HG03159 (cell line): ENCODE data around the gene ZNF10.

ENCODE experiments used
- ATAC-seq: cut with Tn5 transposase; IDR thresholded peaks from one replicate; pipeline ENCODE4 v1.9.1; 2021; ENCODE audit warnings: mild to moderate bottlenecking, moderate library complexity; ENCODE audit not compliant: unreplicated experiment

The ZNF10 gene

DNA sequence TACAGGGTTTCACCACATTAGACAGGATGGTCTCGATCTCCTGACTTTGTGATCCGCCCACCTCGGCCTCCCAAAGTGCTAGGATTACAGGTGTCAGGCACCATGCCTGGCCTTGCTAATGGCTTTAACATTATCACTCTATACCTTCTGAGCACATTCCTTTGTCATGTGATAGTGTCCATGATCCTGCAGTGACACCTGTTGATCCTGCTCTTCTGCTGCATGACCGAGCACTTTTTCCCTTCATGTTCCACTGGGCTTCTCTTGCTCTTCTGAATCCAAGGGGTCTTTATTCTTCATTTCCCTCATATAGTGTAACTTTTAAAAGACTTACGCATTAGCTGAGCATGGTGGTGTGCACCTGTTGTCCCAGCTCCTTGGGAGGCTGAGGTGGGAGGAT, 62.4 kb downstream of the ZNF10 start:
- ATAC-seq = no peak

- no peak for ATAC-seq
Measured at GRCh38 chr12:133201888-133202287, 71.5 kb downstream of the ZNF10 start.

- no peak for ATAC-seq
Measured at GRCh38 chr12:133202493-133203343, 72.3 kb downstream of the ZNF10 start.

- ATAC-seq = no peak
Measured at GRCh38 chr12:133203344-133204263, 73.2 kb downstream of the ZNF10 start.

DNA sequence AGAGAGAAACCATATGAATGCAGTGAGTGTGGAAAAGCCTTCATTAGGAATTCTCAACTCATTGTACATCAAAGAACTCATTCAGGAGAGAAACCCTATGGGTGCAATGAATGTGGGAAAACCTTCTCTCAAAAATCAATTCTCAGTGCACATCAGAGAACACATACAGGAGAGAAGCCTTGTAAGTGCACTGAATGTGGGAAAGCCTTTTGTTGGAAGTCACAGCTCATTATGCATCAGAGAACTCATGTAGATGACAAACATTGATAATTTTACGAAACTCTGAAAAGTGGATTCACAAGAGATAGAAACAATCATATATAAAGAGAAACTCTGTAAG, 73.8 kb downstream of the ZNF10 start:
- no peak for ATAC-seq

GRCh38 chr12:133206390-133206789, 76.0 kb downstream of the ZNF10 start:
- no peak for ATAC-seq
